B cell (primary cell): ENCODE measurements around the gene GPR143. TPM values are rescaled to one million over a fixed set of nuclear protein-coding genes. Genes with fewer than 3 reads are reported as not detected.

Experiments
- ATAC-seq: fragments of 200-7000 bp; cut with Tn5 transposase; one replicate; pipeline ENCODE4 v1.10.0; 2021; ENCODE audit warnings: low read depth, mild to moderate bottlenecking, moderate number of reproducible peaks, moderate library complexity
- CTCF ChIA-PET: fragments of 350-600 bp; sonication (Branson Sonifier 250); formaldehyde crosslinking; loops from one replicate; lab custom pipeline; 2021; ENCODE audit warnings: antibody characterized with exemption, inconsistent platforms; lab: Charles Lee
- POLR2A ChIA-PET: fragments of 350-600 bp; sonication (Branson Sonifier 250); formaldehyde crosslinking; loops from one replicate; lab custom pipeline; 2021; ENCODE audit warnings: antibody characterized with exemption; lab: Charles Lee
- DNase-seq: peaks from one replicate; pipeline ENCODE4 v3.0.0; 2013
- H2AFZ ChIP-seq: 2 replicates; pipeline ENCODE4 v1.6.1; 2012; ENCODE audit warnings: mild to moderate bottlenecking, low read depth, low read length; ENCODE audit not compliant: insufficient read depth, poor library complexity, severe bottlenecking
- H3K27ac ChIP-seq, 2 donors: 1 replicate in 1 of 2; 2 replicates in 1 of 2; pipeline ENCODE4 v1.5.1; 2012 to 2013; ENCODE audit warnings: low read length in 2 of 2, mild to moderate bottlenecking in 2 of 2, moderate library complexity in 1 of 2
- H3K27me3 ChIP-seq, 4 experiments: fragments of 200-600 bp in 1 of 4; sonication (generic) in 1 of 4; replicated peaks in 1 of 4; 1 replicate in 2 of 4; 2 replicates in 2 of 4; pipeline versions ENCODE4 v1.6.1 to v1.7.0; 2013 to 2016; ENCODE audit warnings: low read length in 3 of 4, mild to moderate bottlenecking in 2 of 4, mixed read lengths in 1 of 4, moderate library complexity in 1 of 4; ENCODE audit not compliant: insufficient read depth in 4 of 4, control insufficient read depth in 3 of 4; ENCODE audit errors: control extremely low read depth in 1 of 4
- H3K36me3 ChIP-seq, 2 experiments: replicated peaks in 1 of 2; 1 replicate in 1 of 2; 2 replicates in 1 of 2; pipeline versions ENCODE4 v1.6.1 to v1.7.1; 2013; ENCODE audit warnings: low read length in 1 of 2; ENCODE audit not compliant: insufficient read depth in 2 of 2, control insufficient read depth in 1 of 2; ENCODE audit errors: control extremely low read depth in 1 of 2, extremely low read depth in 1 of 2
- H3K4me1 ChIP-seq, 2 donors: fragments of 200-600 bp in 1 of 2; sonication (generic) in 1 of 2; 1 replicate in 1 of 2; 2 replicates in 1 of 2; pipeline versions ENCODE4 v1.5.1 to v1.6.1; 2013 to 2017; ENCODE audit warnings: low read length in 2 of 2; ENCODE audit not compliant: control insufficient read depth in 2 of 2, insufficient read depth in 2 of 2
- H3K4me2 ChIP-seq: replicated peaks from 2 replicates; pipeline ENCODE3; 2012; ENCODE audit warnings: mild to moderate bottlenecking, low read depth, low read length; ENCODE audit not compliant: poor library complexity, severe bottlenecking
- H3K4me3 ChIP-seq, 5 experiments: fragments of 200-600 bp in 1 of 5; sonication (generic) in 1 of 5; 1 replicate in 3 of 5; 2 replicates in 2 of 5; pipeline versions ENCODE4 v1.5.1 to v1.7.0; 2011 to 2016; ENCODE audit warnings: low read length in 4 of 5, mild to moderate bottlenecking in 4 of 5, low read depth in 2 of 5, control low read depth in 1 of 5, moderate library complexity in 1 of 5; ENCODE audit not compliant: insufficient read depth in 1 of 5; ENCODE audit errors: control extremely low read depth in 1 of 5, extremely low read depth in 1 of 5
- H3K79me2 ChIP-seq: fragments of 200-600 bp; sonication (generic); one replicate; pipeline ENCODE4 v1.6.0; 2016; ENCODE audit warnings: low read length; ENCODE audit not compliant: control insufficient read depth, insufficient read depth
- H3K9ac ChIP-seq: fragments of 200-600 bp; sonication (generic); 2 replicates; pipeline ENCODE4 v1.6.1; 2017; ENCODE audit warnings: mild to moderate bottlenecking, low read length, moderate library complexity
- H3K9me3 ChIP-seq, 3 donors: one replicate each; pipeline versions ENCODE4 v1.6.1 to v1.7.1; 2013; ENCODE audit warnings: low read length in 2 of 3; ENCODE audit not compliant: control insufficient read depth in 2 of 3, insufficient read depth in 1 of 3; ENCODE audit errors: control extremely low read depth in 1 of 3
- H4K20me1 ChIP-seq: 2 replicates; pipeline ENCODE4 v1.6.0; 2012; ENCODE audit warnings: mild to moderate bottlenecking, low read length; ENCODE audit not compliant: insufficient read depth, control insufficient read depth, poor library complexity, severe bottlenecking
- H3K27ac Mint-ChIP-seq: one replicate; pipeline ENCODE4 v1.8.0; 2021; ENCODE audit warnings: mixed read lengths
- H3K27me3 Mint-ChIP-seq: one replicate; pipeline ENCODE4 v1.8.0; 2021; ENCODE audit warnings: mixed read lengths
- H3K4me1 Mint-ChIP-seq: one replicate; pipeline ENCODE4 v1.8.0; 2021; ENCODE audit warnings: mixed read lengths
- H3K4me3 Mint-ChIP-seq: one replicate; pipeline ENCODE4 v1.8.0; 2021; ENCODE audit warnings: mixed read lengths
- H3K9me3 Mint-ChIP-seq: one replicate; pipeline ENCODE4 v1.8.0; 2022; ENCODE audit warnings: mixed read lengths; ENCODE audit not compliant: insufficient read depth
- CTCF ChIP-seq: fragments of 200-600 bp; IDR thresholded peaks from one replicate; pipeline ENCODE4 v1.8.0; 2022; ENCODE audit warnings: antibody characterized with exemption, mild to moderate bottlenecking
- EZH2 ChIP-seq: IDR thresholded peaks from 2 replicates; pipeline ENCODE4 v1.6.1; 2012; ENCODE audit warnings: borderline replicate concordance, low read depth, mild to moderate bottlenecking, moderate library complexity, low read length; ENCODE audit not compliant: insufficient read depth, poor library complexity, severe bottlenecking
- WGBS: methylation state at CpG from one replicate; pipeline ENCODE4 v1.1.5; 2013; ENCODE audit warnings: missing lambda C conversion rate; ENCODE audit not compliant: insufficient coverage; 5-methylcytosine and 5-hydroxymethylcytosine counted together
- intact Hi-C: fragments of 100-400 bp; cut with micrococcal nuclease; formaldehyde crosslinking; loops from one replicate; pipeline ENCODE4 v1.10.0; 2022
- polyA plus RNA-seq: library from polyadenylated mRNA; depleted of rRNA; stranded (reverse); fragments of >200 nt; gene quantifications from 2 replicates; pipeline ENCODE4 v1.2.3, GENCODE V29; 2012
- total RNA-seq, 2 donors: library from RNA; stranded (reverse); fragments of 120-200 nt in 1 of 2; gene quantifications; 1 replicate in 1 of 2; 2 replicates in 1 of 2; pipeline versions ENCODE4 v1.2.3 to v1.2.4, GENCODE V29; 2013 to 2022

GPR143 gene
- total and polyA plus RNA-seq, 2 donors (not counting 1 experiment from before 2014, with no cell fraction given) = not detected

DNA sequence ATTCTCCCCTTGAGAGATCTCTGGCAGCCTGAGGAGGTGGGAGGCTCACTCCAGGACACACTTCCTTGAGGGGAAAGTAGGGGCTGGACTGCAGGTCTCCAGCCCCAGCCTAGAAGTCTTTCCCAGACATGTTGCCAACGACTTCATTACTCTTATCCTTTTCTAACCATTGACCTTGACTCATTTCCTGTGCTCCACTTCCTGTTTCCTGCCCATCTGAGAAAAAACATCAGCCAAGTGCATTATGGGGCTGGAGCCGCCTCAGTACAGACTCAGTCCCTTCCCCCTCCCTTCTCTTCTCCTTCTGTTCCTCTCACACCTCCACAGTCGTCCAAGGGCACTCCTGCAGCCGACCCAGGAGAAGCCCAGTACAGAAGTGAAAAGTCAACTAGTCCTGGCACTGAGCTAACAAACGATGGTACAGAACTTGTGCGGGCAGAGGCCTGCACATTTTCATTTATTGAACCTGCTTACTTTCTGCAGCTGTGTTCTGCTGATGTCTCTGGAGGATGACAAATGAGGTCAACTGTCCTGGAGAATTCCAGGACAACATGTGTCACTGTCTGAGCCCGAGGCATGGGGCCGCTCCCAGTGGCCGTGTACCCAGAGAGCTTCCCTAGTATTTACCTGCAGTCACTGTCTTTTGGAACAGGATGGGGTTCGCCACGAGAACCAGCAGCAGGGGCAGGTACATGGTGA lies 20.1 kb downstream of the GPR143 start:
- H3K9ac ChIP-seq = no peak overlapping the region
- peaks cover 6% of the 10 kb centered on the region for H3K4me1 Mint-ChIP-seq
- TF ChIP-seq EZH2 = no peak
- TF ChIP-seq CTCF = no peak
- peaks cover 0 to 2% of the 10 kb centered on the region in 2 donors for H3K4me1 ChIP-seq
- peaks cover 3% of the 10 kb centered on the region for H3K27me3 Mint-ChIP-seq
- no peaks in the 10 kb centered on the region for H3K36me3 ChIP-seq
- no peaks in the 10 kb centered on the region for H4K20me1 ChIP-seq
- no peak overlapping the region for H3K27ac ChIP-seq
- ChIA-PET CTCF (no interaction called here), POLR2A (no interaction called here)
- no peaks in the 10 kb centered on the region for H3K9me3 Mint-ChIP-seq
- H3K4me3 Mint-ChIP-seq = no peak overlapping the region
- ATAC-seq (no peak), DNase-seq (no peak)
- H3K27ac Mint-ChIP-seq = no peak overlapping the region
- no peak overlapping the region for H3K4me2 ChIP-seq
- H3K79me2 ChIP-seq = no peaks in the 10 kb centered on the region
- no peak overlapping the region for H3K4me3 ChIP-seq
- H2AFZ ChIP-seq = peak overlapping the region; percentile 42
- H3K27me3 ChIP-seq = peaks cover 0 to 4% (median 2%) of the 10 kb centered on the region in 4 experiments
- WGBS = 20% methylated on average over 3 of the region's 11 CpGs
- intact Hi-C loops = no loop called here
- peaks cover 0 to 13% (median 0%) of the 10 kb centered on the region in 3 donors for H3K9me3 ChIP-seq

- Histone ChIP-seq H3K27ac (no peak overlapping the region), H3K9me3 (no peaks in the 10 kb centered on the region), H2AFZ (no peak overlapping the region), H3K27me3 (no peaks in the 10 kb centered on the region), H4K20me1 (no peaks in the 10 kb centered on the region), H3K36me3 (no peaks in the 10 kb centered on the region), H3K4me2 (no peak overlapping the region), H3K4me1 (no peaks in the 10 kb centered on the region), H3K79me2 (no peaks in the 10 kb centered on the region), H3K4me3 (no peak overlapping the region), H3K9ac (no peak overlapping the region)
- no peak for ATAC-seq
- TF ChIP-seq CTCF = no peak
- TF ChIP-seq EZH2 = no peak
- WGBS = 100% methylated on average over 2 of the region's 5 CpGs
- no peaks in the 10 kb centered on the region for H3K9me3 Mint-ChIP-seq
- intact Hi-C loops = no loop called here
- POLR2A ChIA-PET = no interaction called here
- H3K27ac Mint-ChIP-seq = no peak overlapping the region
- H3K27me3 Mint-ChIP-seq = no peaks in the 10 kb centered on the region
- no peak overlapping the region for H3K4me3 Mint-ChIP-seq
- no peak for DNase-seq
- no peaks in the 10 kb centered on the region for H3K4me1 Mint-ChIP-seq
- CTCF ChIA-PET = interaction anchor here (0.6 kb wide), 1 partner anchor 793 kb away, joined by 3 read pairs; no protein-coding TSS in a partner anchor
These were observed 26.5 kb downstream of the GPR143 start for GRCh38 chrX:9739130-9739529.
